ENCODE results near the gene HMGCS1. TPM values are rescaled to one million over a fixed set of nuclear protein-coding genes. Genes with fewer than 3 reads are reported as not detected.

Gene HMGCS1
- total and polyA plus RNA-seq, 2 donors: 22.8 to 108 TPM

DNA sequence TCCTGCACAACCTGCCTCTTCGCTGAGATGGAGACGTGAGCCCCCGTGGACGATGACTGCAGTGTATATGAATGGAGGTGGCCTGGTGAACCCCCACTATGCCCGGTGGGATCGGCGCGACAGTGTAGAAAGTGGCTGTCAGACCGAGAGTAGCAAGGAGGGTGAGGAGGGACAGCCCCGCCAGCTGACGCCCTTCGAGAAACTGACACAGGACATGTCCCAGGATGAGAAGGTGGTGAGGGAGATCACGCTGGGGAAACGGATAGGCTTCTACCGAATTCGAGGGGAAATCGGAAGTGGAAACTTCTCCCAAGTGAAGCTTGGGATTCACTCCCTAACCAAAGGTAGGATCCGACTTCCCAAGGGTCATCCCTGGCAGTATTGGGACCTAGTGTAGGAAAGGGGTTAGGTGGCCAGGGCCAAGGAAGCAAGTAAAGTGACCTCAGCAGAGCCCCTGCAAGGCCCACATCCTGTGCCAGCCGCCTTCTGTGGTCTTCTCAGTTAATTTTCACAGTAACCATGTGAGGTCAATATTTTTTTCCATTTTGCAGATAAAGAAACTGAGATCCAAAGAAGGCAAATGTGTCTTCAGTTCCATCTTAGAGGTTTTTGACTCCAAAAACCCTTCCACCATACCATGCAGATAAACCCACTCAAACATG lies 67.4 kb downstream of the HMGCS1 start:
- DNase-seq (ENCODE audit: extremely low spot score): no peak
- Histone ChIP-seq H3K4me3 (ENCODE audit: low read depth, low read length) (no peak overlapping the region), H3K4me1 (ENCODE audit: insufficient read depth) (no peaks in the 10 kb centered on the region), H3K36me3 (ENCODE audit: insufficient read depth) (no peaks in the 10 kb centered on the region), H3K27ac (ENCODE audit: low read depth) (no peak overlapping the region)
- 92% methylated on average over 19 of the region's 19 CpGs for WGBS

DNA sequence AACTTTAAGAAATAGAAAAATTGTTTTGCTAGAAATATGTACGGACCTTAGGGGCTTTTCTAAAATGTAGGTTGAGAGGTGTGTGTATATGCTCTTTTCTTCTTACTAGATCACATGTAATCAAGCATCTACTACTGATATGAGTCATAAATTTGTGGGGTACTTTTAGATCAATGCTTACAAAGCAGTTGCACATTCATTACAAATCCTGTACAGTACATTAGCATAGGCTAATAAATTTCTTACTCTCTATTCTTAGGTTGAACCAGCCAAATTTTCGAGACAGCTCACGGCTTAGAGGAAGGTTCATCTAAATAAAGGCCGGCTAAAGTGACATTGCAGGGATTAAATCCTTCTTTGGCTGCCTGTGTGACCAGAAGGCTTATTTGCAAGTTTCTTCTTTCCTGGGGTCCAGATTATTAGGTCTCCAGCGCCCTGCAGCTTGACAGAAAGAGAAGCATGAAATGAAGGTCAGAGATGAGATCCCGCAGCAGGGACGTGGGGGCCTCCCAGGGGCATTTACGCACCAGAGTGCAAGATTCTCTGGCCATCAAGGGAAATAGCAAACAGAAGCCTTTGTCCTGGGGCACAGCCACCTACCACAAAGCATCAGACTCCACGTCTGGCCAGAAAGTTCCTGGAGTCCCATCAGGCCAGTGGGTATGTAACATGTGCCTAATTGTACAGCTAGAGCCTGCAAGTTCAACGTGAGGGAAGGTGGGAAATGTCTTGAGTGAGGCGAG lies 68.2 kb downstream of the HMGCS1 start:
- no peak for DNase-seq (ENCODE audit: extremely low spot score)
- no peak overlapping the region for H3K27ac ChIP-seq (ENCODE audit: low read depth)
- 53% methylated on average over 11 of the region's 11 CpGs for WGBS
- no peaks in the 10 kb centered on the region for H3K36me3 ChIP-seq (ENCODE audit: insufficient read depth)
- H3K4me1 ChIP-seq (ENCODE audit: insufficient read depth): no peaks in the 10 kb centered on the region
- H3K4me3 ChIP-seq (ENCODE audit: low read depth, low read length): no peak overlapping the region

DNA sequence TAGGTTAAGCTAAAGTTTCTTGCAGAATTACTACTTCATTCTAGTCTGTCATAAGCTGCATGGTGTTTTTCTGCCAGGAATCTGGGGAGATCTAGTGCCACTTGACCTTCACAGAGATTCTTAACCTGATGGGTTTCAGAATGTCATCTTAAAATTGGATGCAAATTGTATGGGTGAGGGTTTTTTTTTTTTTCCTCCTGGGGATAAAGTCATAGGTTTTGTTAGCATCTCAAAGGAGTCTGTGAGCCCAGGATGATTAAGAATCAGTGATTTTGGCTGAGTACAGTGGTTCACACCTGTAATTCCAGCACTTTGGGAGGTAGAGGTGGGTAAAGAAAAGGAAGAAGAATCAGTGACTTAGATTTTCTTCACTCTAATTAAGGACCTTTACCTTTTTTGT lies 69.9 kb downstream of the HMGCS1 start:
- H3K36me3 ChIP-seq (ENCODE audit: insufficient read depth): no peaks in the 10 kb centered on the region
- H3K4me3 ChIP-seq (ENCODE audit: low read depth, low read length): no peak overlapping the region
- no peak for DNase-seq (ENCODE audit: extremely low spot score)
- no peak overlapping the region for H3K27ac ChIP-seq (ENCODE audit: low read depth)
- no peaks in the 10 kb centered on the region for H3K4me1 ChIP-seq (ENCODE audit: insufficient read depth)

DNA sequence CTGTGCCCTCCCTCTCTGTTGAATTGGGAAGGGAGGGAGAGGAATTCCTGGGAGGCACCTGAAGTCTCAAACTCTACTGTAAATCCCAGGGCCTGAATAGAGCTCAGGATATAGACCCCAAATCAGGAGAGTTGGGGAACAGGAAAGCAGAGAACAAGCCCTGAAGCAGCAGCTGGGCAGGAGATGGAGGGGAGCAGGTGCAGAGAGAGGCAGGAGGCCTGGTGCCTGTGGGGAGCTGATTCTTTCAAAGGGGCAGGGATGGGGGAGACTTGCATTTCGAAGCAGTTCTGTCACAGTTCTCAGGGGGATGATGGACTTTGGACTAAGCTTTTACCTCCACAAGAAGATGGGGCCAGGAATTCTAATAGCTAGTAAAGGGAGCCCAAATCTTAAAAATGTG lies 71.0 kb downstream of the HMGCS1 start:
- DNase-seq (ENCODE audit: extremely low spot score): no peak
- 69% methylated on average over 1 of the region's 1 CpG for WGBS
- no peak overlapping the region for H3K27ac ChIP-seq (ENCODE audit: low read depth)
- H3K4me3 ChIP-seq (ENCODE audit: low read depth, low read length): no peak overlapping the region
- no peaks in the 10 kb centered on the region for H3K4me1 ChIP-seq (ENCODE audit: insufficient read depth)
- no peaks in the 10 kb centered on the region for H3K36me3 ChIP-seq (ENCODE audit: insufficient read depth)

Other genes with a start within 250 kb of the HMGCS1 start
- 69.7 TPM for gene ZNF131, start 192.5 kb downstream of the HMGCS1 start, total RNA-seq
- 22.9 TPM for gene ZNF131, start 192.5 kb downstream of the HMGCS1 start, polyA plus RNA-seq
- gene NIM1K, start 121.2 kb downstream of the HMGCS1 start, total RNA-seq: 0.53 TPM
- gene NIM1K, start 121.2 kb downstream of the HMGCS1 start, polyA plus RNA-seq: 1.3 TPM
- gene CCL28, start 99.0 kb upstream of the HMGCS1 start, total RNA-seq: 1.4 TPM
- gene CCL28, start 99.0 kb upstream of the HMGCS1 start, polyA plus RNA-seq: 0.68 TPM
- gene TMEM267, start 170.5 kb upstream of the HMGCS1 start, total RNA-seq: 14.2 TPM
- 10.6 TPM for gene TMEM267, start 170.5 kb upstream of the HMGCS1 start, polyA plus RNA-seq
- 9.7 TPM for gene C5orf34, start 201.7 kb upstream of the HMGCS1 start, total RNA-seq
- 3.9 TPM for gene C5orf34, start 201.7 kb upstream of the HMGCS1 start, polyA plus RNA-seq
- gene PAIP1, start 243.7 kb upstream of the HMGCS1 start, total RNA-seq: 104 TPM
- 75.2 TPM for gene PAIP1, start 243.7 kb upstream of the HMGCS1 start, polyA plus RNA-seq